Measurements from ENCODE around the gene VCL. TPM values are rescaled to one million over a fixed set of nuclear protein-coding genes. Genes with fewer than 3 reads are reported as not detected.

Gene VCL
- total RNA-seq, 1 experiment from 2014 or later, result 106 TPM

DNA sequence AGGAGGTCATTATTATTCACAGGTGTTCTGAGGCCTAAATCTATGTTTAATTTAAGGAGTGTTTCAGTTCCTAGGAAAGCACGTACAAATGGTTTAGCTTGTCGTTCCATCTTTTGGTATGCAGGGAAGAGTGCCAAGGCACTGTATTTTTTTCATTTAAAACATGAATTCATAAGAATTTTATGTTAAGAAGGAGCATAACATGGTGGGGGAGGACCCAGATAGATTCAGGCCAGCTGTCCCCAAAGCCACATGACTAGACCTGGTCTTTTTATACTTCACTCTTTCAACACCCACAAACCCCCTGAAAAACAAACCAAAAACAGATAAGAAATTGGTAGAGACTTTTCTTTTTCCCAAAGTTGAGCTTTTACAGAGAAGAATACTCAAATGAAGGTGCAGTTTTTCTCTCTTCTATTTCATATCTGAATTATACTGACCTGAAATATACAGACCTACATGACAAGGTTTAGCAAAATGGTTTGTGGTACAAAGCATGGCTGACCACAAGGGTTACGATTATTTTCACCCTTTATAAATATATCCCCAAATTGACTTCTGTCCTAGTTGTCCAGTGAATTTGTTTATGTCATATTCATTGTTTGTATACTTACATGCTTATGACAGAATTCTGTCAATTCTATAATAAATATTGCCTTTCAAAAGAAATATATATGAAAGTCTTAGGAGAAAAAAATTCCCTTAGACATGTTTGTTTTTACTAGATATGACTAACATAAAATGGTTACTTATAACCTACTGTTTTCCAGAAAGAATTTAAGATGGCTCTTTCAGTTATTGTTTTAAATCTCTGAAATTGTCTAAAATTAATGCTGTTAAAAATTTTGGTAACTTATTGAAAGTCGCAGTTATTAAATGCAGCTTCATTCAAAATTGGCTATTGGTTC lies 81.4 kb downstream of the VCL start:
- RAD21 ChIA-PET (ENCODE audit: low non-redundant PET in 1 of 2, low total read pairs in 2 of 2, uncharacterized antibody in 2 of 2, unreplicated experiment in 2 of 2), result no interaction called here
- DNase-seq (ENCODE audit: low read depth, low spot score) (no peak), ATAC-seq (peak; percentile 56)
- H3K36me3 ChIP-seq (ENCODE audit: control insufficient read depth in 1 of 2, insufficient read depth in 2 of 2, low read length in 2 of 2), result peaks cover 14 to 27% of the 10 kb centered on the region in 2 experiments; a peak in 3 of 4 replicates
- H3K9me2 ChIP-seq (ENCODE audit: insufficient read depth), result no peaks in the 10 kb centered on the region
- H3K4me2 ChIP-seq (ENCODE audit: low read length), result peak overlapping the region; percentile 60
- CTCF ChIA-PET, result interaction anchor here (1.7 to 6.5 kb wide), 2 partner anchors 191 to 199 kb away, joined by 6 to 61 read pairs; no protein-coding TSS in a partner anchor
- no peaks in the 10 kb centered on the region; the same call in 1 of the 2 replicates for H4K20me1 ChIP-seq (ENCODE audit: insufficient read depth)
- BruUV-seq (replicated peaks), result no TSS peak
- peaks cover 53% of the 10 kb centered on the region for H3K79me2 ChIP-seq (ENCODE audit: insufficient read depth, low read length)
- intact Hi-C loops (cut with micrococcal nuclease), result no loop called here
- H3K4me3 ChIP-seq (replicated peaks in 1 of 2; ENCODE audit: low read depth in 1 of 2, low read length in 2 of 2), result peak overlapping the region in 1 of 2 experiments; percentile 7; a peak in 1 of 4 replicates
- H3K9ac ChIP-seq (ENCODE audit: low read length), result peak overlapping the region; percentile 29
- no peaks in the 10 kb centered on the region for H3K27me3 ChIP-seq (ENCODE audit: insufficient read depth, low read length)
- POLR2A ChIA-PET, result interaction anchor here (1.0 kb wide), 1 partner anchor 192 kb away, joined by 3 read pairs; no protein-coding TSS in a partner anchor
- TF ChIP-seq SIN3A (IDR thresholded peaks at IDR 0.05; ENCODE audit: low read depth), result no peak
- TF ChIP-seq, protein P1, sequence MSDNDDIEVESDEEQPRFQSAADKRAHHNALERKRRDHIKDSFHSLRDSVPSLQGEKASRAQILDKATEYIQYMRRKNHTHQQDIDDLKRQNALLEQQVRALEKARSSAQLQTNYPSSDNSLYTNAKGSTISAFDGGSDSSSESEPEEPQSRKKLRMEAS (IDR thresholded peaks at IDR 0.05), result no peak
- H2AFZ ChIP-seq (ENCODE audit: low read depth, low read length, poor library complexity, severe bottlenecking), result no peak overlapping the region
- H3K4me1 ChIP-seq (ENCODE audit: control insufficient read depth in 1 of 2, insufficient read depth in 2 of 2, low read length in 2 of 2), result peaks cover 32 to 48% of the 10 kb centered on the region in 2 experiments
- no peaks in the 10 kb centered on the region for H3K9me3 ChIP-seq (ENCODE audit: control insufficient read depth in 1 of 2, insufficient read depth in 1 of 2, low read depth in 1 of 2, low read length in 2 of 2)
- H3K27ac ChIP-seq (ENCODE audit: low read depth, low read length), result peak overlapping the region; percentile 64

DNA sequence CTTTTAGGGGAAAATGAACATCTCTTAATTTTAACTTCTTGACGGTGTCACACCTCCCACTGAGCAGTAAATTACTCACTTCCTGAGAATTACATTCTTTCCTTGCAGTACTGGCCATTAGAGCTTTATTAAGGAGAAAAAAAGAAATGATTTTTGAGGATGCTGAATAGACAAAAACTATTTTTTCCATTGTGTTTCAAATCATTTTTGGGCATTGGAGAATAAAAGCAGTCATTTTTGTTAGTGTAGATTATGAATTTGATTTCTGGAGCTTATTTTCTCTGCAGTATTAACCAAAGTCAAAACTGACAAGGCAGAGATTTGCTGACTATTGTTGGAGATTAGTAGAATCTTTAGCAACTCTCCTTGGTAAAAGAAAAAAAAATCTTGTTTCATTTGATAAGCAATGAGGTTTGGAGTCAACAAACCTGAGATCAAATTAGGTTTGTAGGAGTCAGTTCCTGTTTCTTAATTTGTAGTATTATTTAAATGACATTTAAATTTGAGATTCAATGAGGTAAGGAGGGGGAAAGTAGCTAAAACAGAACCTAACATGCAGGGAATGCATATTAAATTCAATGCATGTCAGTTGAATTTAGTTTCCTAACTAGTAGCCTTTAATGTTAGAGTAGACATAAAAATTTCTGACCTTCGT lies 82.1 kb downstream of the VCL start:
- Histone ChIP-seq H3K4me1 (ENCODE audit: control insufficient read depth in 1 of 2, insufficient read depth in 2 of 2, low read length in 2 of 2) (peaks cover 32 to 48% of the 10 kb centered on the region in 2 experiments), H3K4me3 (replicated peaks in 1 of 2; ENCODE audit: low read depth in 1 of 2, low read length in 2 of 2) (peak overlapping the region in 1 of 2 experiments; percentile 7; a peak in 1 of 4 replicates), H4K20me1 (ENCODE audit: insufficient read depth) (no peaks in the 10 kb centered on the region; the same call in 1 of the 2 replicates), H2AFZ (ENCODE audit: low read depth, low read length, poor library complexity, severe bottlenecking) (no peak overlapping the region), H3K36me3 (ENCODE audit: control insufficient read depth in 1 of 2, insufficient read depth in 2 of 2, low read length in 2 of 2) (peaks cover 10 to 19% of the 10 kb centered on the region in 2 experiments; a peak in 2 of 4 replicates), H3K9ac (ENCODE audit: low read length) (peak overlapping the region; percentile 29), H3K27me3 (ENCODE audit: insufficient read depth, low read length) (no peaks in the 10 kb centered on the region), H3K27ac (ENCODE audit: low read depth, low read length) (peak overlapping the region; percentile 64; the same call in 1 of the 2 replicates), H3K79me2 (ENCODE audit: insufficient read depth, low read length) (peaks cover 53% of the 10 kb centered on the region), H3K4me2 (ENCODE audit: low read length) (peak overlapping the region; percentile 60), H3K9me3 (ENCODE audit: control insufficient read depth in 1 of 2, insufficient read depth in 1 of 2, low read depth in 1 of 2, low read length in 2 of 2) (no peaks in the 10 kb centered on the region), H3K9me2 (ENCODE audit: insufficient read depth) (no peaks in the 10 kb centered on the region)
- ChIA-PET RAD21 (ENCODE audit: low non-redundant PET in 1 of 2, low total read pairs in 2 of 2, uncharacterized antibody in 2 of 2, unreplicated experiment in 2 of 2) (interaction anchor here in 1 of 2 experiments (0.8 kb wide), 1 partner anchor 194 kb away, joined by 3 read pairs; no protein-coding TSS in a partner anchor), CTCF (interaction anchor here (1.6 to 6.5 kb wide), 3 partner anchors 29 to 200 kb away, joined by 5 to 61 read pairs (median 6); no protein-coding TSS in a partner anchor), POLR2A (interaction anchor here (1.0 kb wide), 1 partner anchor 192 kb away, joined by 3 read pairs; no protein-coding TSS in a partner anchor)
- DNase-seq (ENCODE audit: low read depth, low spot score) (peak; percentile 35), ATAC-seq (peak; percentile 73)
- no TSS peak for BruUV-seq (replicated peaks)
- intact Hi-C loops (cut with micrococcal nuclease), result loop anchor here (5.0 kb wide), 1 partner anchor 118 kb away; no protein-coding TSS in a partner anchor
- TF ChIP-seq FOSL1 (IDR thresholded peaks at IDR 0.05; ENCODE audit: low read depth) (peak; percentile 87), EZH2 (IDR thresholded peaks at IDR 0.05) (no peak), SRF (IDR thresholded peaks at IDR 0.05; ENCODE audit: low read depth) (peak; percentile 54; the same call in 1 of the 2 replicates), JUND (IDR thresholded peaks at IDR 0.05) (peak; percentile 80), POLR2A (IDR thresholded peaks at IDR 0.05; ENCODE audit: borderline replicate concordance, extremely low read depth, insufficient read depth, insufficient read length) (no peak), EGR1 (IDR thresholded peaks at IDR 0.05; ENCODE audit: low read depth) (0 out of 2 replicates have a peak, but pooled peaks have one; percentile 46), YY1 (IDR thresholded peaks at IDR 0.05; ENCODE audit: extremely low read depth, insufficient replicate concordance, low read depth, low read length) (no peak), CBX3 (IDR thresholded peaks at IDR 0.05; ENCODE audit: low read depth) (no peak), EZH2phosphoT487 (IDR thresholded peaks at IDR 0.05; ENCODE audit: borderline replicate concordance) (no peak), RAD21 (IDR thresholded peaks at IDR 0.05; ENCODE audit: low read depth) (no peak), ELF1 (IDR thresholded peaks at IDR 0.05; ENCODE audit: borderline replicate concordance, low read depth) (no peak), SIN3A (IDR thresholded peaks at IDR 0.05; ENCODE audit: low read depth) (no peak)
- TF ChIP-seq, protein P2, sequence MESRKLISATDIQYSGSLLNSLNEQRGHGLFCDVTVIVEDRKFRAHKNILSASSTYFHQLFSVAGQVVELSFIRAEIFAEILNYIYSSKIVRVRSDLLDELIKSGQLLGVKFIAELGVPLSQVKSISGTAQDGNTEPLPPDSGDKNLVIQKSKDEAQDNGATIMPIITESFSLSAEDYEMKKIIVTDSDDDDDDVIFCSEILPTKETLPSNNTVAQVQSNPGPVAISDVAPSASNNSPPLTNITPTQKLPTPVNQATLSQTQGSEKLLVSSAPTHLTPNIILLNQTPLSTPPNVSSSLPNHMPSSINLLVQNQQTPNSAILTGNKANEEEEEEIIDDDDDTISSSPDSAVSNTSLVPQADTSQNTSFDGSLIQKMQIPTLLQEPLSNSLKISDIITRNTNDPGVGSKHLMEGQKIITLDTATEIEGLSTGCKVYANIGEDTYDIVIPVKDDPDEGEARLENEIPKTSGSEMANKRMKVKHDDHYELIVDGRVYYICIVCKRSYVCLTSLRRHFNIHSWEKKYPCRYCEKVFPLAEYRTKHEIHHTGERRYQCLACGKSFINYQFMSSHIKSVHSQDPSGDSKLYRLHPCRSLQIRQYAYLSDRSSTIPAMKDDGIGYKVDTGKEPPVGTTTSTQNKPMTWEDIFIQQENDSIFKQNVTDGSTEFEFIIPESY (IDR thresholded peaks at IDR 0.05; ENCODE audit: extremely low read depth, insufficient replicate concordance, low read length), result no peak

All from HCT116 (cell line).